ENCODE results near the gene RHBDD3. TPM values are rescaled to one million over a fixed set of nuclear protein-coding genes. Genes with fewer than 3 reads are reported as not detected.

Gene RHBDD3
- total and polyA plus RNA-seq, 2 experiments from 2014 or later = 55.0 to 115 TPM

DNA sequence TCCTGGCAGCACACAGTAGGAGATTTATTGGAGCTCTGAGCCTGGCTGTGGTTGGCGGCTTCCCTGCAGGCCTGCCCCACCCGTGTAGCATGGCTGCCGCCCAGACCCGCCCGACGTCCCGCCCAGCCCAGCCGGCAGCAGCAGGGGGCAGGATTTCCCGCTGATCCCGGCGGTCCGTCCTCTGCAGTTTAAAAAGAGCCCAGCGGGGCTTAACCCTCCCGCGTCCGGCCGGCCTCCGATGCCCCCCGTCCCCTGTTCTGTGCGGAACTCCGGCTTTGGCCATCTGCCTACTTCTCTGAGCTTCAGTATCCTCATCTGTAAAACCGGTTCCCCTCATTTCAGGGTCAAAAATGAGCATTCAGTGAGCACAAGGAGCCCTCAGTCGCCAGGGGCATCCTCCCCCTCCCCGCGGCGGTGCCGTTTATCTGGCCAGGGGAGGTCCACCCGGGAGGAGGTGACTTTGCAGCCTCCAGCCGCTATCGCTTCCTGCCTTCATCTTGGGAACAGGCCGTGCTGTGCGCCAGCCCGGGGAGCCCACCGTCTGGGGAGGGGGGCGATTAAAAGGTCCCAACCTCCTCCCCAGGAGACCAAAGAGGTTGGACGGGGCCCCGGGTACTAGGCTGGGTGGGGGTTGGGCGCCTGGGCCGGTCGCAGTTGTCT, 38.5 kb upstream of the RHBDD3 start, which contains the start of gene GAS2L1:
TSS of gene GAS2L1 (plus strand) at position 476 of the 660 bp plus-strand sequence. CDS start 1,456 bp downstream, outside the sequence.
- no peaks in the 10 kb centered on the region for H3K79me2 ChIP-seq (replicated peaks; ENCODE audit: insufficient read depth)
- H3K27ac ChIP-seq (ENCODE audit: low read depth) = peak within 1 kb of the TSS; percentile 84
- peak; percentile 80 for DNase-seq (ENCODE audit: low spot score)
- H3K4me3 Mint-ChIP-seq = peak within 1 kb of the TSS; percentile 84
- peak within 1 kb of the TSS; percentile 80 for H3K27ac Mint-ChIP-seq
- peak; percentile 30 for ATAC-seq
- peaks cover 20% of the 10 kb centered on the region for H3F3A ChIP-seq (replicated peaks; ENCODE audit: low read depth)
- no peaks in the 10 kb centered on the region for H3K9me3 Mint-ChIP-seq
- H3K36me3 ChIP-seq (ENCODE audit: insufficient read depth) = no peaks in the 10 kb centered on the region
- H3K27me3 Mint-ChIP-seq (ENCODE audit: insufficient read depth, low read depth, poor library complexity) = peaks cover 21% of the 10 kb centered on the region
- peak within 1 kb of the TSS; percentile 99 for H2AFZ ChIP-seq
- peaks cover 31% of the 10 kb centered on the region for H3K4me1 Mint-ChIP-seq
- H4K20me1 ChIP-seq (replicated peaks; ENCODE audit: insufficient read depth) = no peaks in the 10 kb centered on the region
- peaks cover 10% of the 10 kb centered on the region; the same call in 1 of the 2 replicates for H3K4me1 ChIP-seq (ENCODE audit: insufficient read depth)
- peak within 1 kb of the TSS; percentile 97 for H3K4me2 ChIP-seq
- H3K27me3 ChIP-seq (ENCODE audit: insufficient read depth) = no peaks in the 10 kb centered on the region
- peak within 1 kb of the TSS; percentile 88 for H3K4me3 ChIP-seq
- TF ChIP-seq, protein P1, sequence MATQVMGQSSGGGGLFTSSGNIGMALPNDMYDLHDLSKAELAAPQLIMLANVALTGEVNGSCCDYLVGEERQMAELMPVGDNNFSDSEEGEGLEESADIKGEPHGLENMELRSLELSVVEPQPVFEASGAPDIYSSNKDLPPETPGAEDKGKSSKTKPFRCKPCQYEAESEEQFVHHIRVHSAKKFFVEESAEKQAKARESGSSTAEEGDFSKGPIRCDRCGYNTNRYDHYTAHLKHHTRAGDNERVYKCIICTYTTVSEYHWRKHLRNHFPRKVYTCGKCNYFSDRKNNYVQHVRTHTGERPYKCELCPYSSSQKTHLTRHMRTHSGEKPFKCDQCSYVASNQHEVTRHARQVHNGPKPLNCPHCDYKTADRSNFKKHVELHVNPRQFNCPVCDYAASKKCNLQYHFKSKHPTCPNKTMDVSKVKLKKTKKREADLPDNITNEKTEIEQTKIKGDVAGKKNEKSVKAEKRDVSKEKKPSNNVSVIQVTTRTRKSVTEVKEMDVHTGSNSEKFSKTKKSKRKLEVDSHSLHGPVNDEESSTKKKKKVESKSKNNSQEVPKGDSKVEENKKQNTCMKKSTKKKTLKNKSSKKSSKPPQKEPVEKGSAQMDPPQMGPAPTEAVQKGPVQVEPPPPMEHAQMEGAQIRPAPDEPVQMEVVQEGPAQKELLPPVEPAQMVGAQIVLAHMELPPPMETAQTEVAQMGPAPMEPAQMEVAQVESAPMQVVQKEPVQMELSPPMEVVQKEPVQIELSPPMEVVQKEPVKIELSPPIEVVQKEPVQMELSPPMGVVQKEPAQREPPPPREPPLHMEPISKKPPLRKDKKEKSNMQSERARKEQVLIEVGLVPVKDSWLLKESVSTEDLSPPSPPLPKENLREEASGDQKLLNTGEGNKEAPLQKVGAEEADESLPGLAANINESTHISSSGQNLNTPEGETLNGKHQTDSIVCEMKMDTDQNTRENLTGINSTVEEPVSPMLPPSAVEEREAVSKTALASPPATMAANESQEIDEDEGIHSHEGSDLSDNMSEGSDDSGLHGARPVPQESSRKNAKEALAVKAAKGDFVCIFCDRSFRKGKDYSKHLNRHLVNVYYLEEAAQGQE (IDR thresholded peaks at IDR 0.05; ENCODE audit: unreplicated experiment) = no peak
- TF ChIP-seq ZNF331 (CRISPR knock-in tag; IDR thresholded peaks at IDR 0.05; ENCODE audit: low read depth) = no peak
- TF ChIP-seq EZH2 (IDR thresholded peaks at IDR 0.05; ENCODE audit: low read depth, unreplicated experiment) = no peak
- TF ChIP-seq, protein P2, sequence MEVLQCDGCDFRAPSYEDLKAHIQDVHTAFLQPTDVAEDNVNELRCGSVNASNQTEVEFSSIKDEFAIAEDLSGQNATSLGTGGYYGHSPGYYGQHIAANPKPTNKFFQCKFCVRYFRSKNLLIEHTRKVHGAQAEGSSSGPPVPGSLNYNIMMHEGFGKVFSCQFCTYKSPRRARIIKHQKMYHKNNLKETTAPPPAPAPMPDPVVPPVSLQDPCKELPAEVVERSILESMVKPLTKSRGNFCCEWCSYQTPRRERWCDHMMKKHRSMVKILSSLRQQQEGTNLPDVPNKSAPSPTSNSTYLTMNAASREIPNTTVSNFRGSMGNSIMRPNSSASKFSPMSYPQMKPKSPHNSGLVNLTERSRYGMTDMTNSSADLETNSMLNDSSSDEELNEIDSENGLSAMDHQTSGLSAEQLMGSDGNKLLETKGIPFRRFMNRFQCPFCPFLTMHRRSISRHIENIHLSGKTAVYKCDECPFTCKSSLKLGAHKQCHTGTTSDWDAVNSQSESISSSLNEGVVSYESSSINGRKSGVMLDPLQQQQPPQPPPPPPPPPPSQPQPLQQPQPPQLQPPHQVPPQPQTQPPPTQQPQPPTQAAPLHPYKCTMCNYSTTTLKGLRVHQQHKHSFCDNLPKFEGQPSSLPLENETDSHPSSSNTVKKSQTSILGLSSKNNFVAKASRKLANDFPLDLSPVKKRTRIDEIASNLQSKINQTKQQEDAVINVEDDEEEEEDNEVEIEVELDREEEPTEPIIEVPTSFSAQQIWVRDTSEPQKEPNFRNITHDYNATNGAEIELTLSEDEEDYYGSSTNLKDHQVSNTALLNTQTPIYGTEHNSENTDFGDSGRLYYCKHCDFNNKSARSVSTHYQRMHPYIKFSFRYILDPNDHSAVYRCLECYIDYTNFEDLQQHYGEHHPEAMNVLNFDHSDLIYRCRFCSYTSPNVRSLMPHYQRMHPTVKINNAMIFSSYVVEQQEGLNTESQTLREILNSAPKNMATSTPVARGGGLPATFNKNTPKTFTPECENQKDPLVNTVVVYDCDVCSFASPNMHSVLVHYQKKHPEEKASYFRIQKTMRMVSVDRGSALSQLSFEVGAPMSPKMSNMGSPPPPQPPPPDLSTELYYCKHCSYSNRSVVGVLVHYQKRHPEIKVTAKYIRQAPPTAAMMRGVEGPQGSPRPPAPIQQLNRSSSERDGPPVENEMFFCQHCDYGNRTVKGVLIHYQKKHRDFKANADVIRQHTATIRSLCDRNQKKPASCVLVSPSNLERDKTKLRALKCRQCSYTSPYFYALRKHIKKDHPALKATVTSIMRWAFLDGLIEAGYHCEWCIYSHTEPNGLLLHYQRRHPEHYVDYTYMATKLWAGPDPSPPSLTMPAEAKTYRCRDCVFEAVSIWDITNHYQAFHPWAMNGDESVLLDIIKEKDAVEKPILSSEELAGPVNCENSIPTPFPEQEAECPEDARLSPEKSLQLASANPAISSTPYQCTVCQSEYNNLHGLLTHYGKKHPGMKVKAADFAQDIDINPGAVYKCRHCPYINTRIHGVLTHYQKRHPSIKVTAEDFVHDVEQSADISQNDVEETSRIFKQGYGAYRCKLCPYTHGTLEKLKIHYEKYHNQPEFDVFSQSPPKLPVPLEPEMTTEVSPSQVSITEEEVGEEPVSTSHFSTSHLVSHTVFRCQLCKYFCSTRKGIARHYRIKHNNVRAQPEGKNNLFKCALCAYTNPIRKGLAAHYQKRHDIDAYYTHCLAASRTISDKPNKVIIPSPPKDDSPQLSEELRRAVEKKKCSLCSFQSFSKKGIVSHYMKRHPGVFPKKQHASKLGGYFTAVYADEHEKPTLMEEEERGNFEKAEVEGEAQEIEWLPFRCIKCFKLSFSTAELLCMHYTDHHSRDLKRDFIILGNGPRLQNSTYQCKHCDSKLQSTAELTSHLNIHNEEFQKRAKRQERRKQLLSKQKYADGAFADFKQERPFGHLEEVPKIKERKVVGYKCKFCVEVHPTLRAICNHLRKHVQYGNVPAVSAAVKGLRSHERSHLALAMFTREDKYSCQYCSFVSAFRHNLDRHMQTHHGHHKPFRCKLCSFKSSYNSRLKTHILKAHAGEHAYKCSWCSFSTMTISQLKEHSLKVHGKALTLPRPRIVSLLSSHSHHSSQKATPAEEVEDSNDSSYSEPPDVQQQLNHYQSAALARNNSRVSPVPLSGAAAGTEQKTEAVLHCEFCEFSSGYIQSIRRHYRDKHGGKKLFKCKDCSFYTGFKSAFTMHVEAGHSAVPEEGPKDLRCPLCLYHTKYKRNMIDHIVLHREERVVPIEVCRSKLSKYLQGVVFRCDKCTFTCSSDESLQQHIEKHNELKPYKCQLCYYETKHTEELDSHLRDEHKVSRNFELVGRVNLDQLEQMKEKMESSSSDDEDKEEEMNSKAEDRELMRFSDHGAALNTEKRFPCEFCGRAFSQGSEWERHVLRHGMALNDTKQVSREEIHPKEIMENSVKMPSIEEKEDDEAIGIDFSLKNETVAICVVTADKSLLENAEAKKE (CRISPR knock-in tag; IDR thresholded peaks at IDR 0.05) = 0 out of 2 replicates have a peak, but pooled peaks have one; percentile 14
- no peak for TF ChIP-seq STAT1 (IDR thresholded peaks at IDR 0.05; ENCODE audit: unreplicated experiment)
- no peak for TF ChIP-seq JUNB (IDR thresholded peaks at IDR 0.05; ENCODE audit: unreplicated experiment)
- TF ChIP-seq, protein P3, sequence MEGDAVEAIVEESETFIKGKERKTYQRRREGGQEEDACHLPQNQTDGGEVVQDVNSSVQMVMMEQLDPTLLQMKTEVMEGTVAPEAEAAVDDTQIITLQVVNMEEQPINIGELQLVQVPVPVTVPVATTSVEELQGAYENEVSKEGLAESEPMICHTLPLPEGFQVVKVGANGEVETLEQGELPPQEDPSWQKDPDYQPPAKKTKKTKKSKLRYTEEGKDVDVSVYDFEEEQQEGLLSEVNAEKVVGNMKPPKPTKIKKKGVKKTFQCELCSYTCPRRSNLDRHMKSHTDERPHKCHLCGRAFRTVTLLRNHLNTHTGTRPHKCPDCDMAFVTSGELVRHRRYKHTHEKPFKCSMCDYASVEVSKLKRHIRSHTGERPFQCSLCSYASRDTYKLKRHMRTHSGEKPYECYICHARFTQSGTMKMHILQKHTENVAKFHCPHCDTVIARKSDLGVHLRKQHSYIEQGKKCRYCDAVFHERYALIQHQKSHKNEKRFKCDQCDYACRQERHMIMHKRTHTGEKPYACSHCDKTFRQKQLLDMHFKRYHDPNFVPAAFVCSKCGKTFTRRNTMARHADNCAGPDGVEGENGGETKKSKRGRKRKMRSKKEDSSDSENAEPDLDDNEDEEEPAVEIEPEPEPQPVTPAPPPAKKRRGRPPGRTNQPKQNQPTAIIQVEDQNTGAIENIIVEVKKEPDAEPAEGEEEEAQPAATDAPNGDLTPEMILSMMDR (conservative IDR thresholded peaks at IDR 0.05; ENCODE audit: low read depth in 2 of 2) = peak in 1 of 2 experiments; percentile 34; a peak in 2 of 4 replicates
- no peak for TF ChIP-seq POLR2AphosphoS5 (IDR thresholded peaks at IDR 0.05; ENCODE audit: low read depth)
- TF ChIP-seq EZH2phosphoT487 (IDR thresholded peaks at IDR 0.05; ENCODE audit: unreplicated experiment) = no peak
- TF ChIP-seq NANOG (IDR thresholded peaks at IDR 0.05; ENCODE audit: borderline replicate concordance) = no peak
- peaks cover 2% of the 10 kb centered on the region; the same call in 1 of the 3 replicates for H3K36me3 Mint-ChIP-seq (ENCODE audit: low read depth)
- H3K9me2 ChIP-seq (ENCODE audit: insufficient read depth) = no peaks in the 10 kb centered on the region
